ENCODE measurements around the gene FRMD5. TPM values are rescaled to one million over a fixed set of nuclear protein-coding genes. Genes with fewer than 3 reads are reported as not detected.

Gene FRMD5
- total RNA-seq, 1 donor from 2014 or later = not detected

GRCh38 chr15:43911235-43911781 lies 283.8 kb downstream of the FRMD5 start:
- H3K9me3 ChIP-seq = no peaks in the 10 kb centered on the region
- no peak for DNase-seq (ENCODE audit: low spot score in 2 of 2)

GRCh38 chr15:43908516-43909050 lies 286.5 kb downstream of the FRMD5 start:
- Histone ChIP-seq H3K27me3 (no peaks in the 10 kb centered on the region), H3K4me1 (peaks cover 4 to 13% of the 10 kb centered on the region in 2 donors), H3K4me3 (no peak overlapping the region), H3K36me3 (no peaks in the 10 kb centered on the region), H3K9me3 (no peaks in the 10 kb centered on the region), H3K27ac (no peak overlapping the region)
- intact Hi-C loops (cut with DNase I) = no loop called here
- DNase-seq (ENCODE audit: low spot score in 2 of 2) = no peak
- TF ChIP-seq CTCF (IDR thresholded peaks at IDR 0.05) = no peak

More at GRCh38 chr15:43911235-43911781, 283.8 kb downstream of the FRMD5 start:
- Histone ChIP-seq H3K27ac (no peak overlapping the region), H3K36me3 (no peaks in the 10 kb centered on the region), H3K27me3 (no peaks in the 10 kb centered on the region), H3K4me1 (peaks cover 4 to 14% of the 10 kb centered on the region in 2 donors), H3K4me3 (no peak overlapping the region)
- intact Hi-C loops (cut with DNase I) = no loop called here
- TF ChIP-seq CTCF (IDR thresholded peaks at IDR 0.05) = no peak

GRCh38 chr15:43905755-43906154 lies 289.3 kb downstream of the FRMD5 start:
- Histone ChIP-seq H3K27ac (no peak overlapping the region), H3K4me3 (no peak overlapping the region), H3K9me3 (no peaks in the 10 kb centered on the region), H3K36me3 (no peaks in the 10 kb centered on the region), H3K4me1 (no peaks in the 10 kb centered on the region), H3K27me3 (no peaks in the 10 kb centered on the region)
- no peak for TF ChIP-seq CTCF (IDR thresholded peaks at IDR 0.05)
- DNase-seq (ENCODE audit: low spot score in 2 of 2) = no peak
- intact Hi-C loops (cut with DNase I) = loop anchor here (2.0 kb wide), 1 partner anchor 311 kb away; no protein-coding TSS in a partner anchor

GRCh38 chr15:43903864-43904290 lies 291.2 kb downstream of the FRMD5 start:
- TF ChIP-seq CTCF (IDR thresholded peaks at IDR 0.05) = peak; percentile 67 to 90 (median 79)
- Histone ChIP-seq H3K36me3 (no peaks in the 10 kb centered on the region), H3K4me1 (no peaks in the 10 kb centered on the region), H3K27me3 (no peaks in the 10 kb centered on the region), H3K27ac (no peak overlapping the region), H3K9me3 (no peaks in the 10 kb centered on the region), H3K4me3 (no peak overlapping the region)
- intact Hi-C loops (cut with DNase I) = loop anchor here (1.0 kb wide), 1 partner anchor 162 kb away; no protein-coding TSS in a partner anchor
- DNase-seq (ENCODE audit: low spot score in 2 of 2) = peak in 1 of 2 donors; percentile 69

- no peak for DNase-seq (ENCODE audit: low spot score in 2 of 2)
- no peak for TF ChIP-seq CTCF (IDR thresholded peaks at IDR 0.05)
- intact Hi-C loops (cut with DNase I) = no loop called here
These were observed 293.6 kb downstream of the FRMD5 start for GRCh38 chr15:43901495-43901894.

More at GRCh38 chr15:43901495-43901894, 293.6 kb downstream of the FRMD5 start:
- Histone ChIP-seq H3K9me3 (no peaks in the 10 kb centered on the region), H3K4me3 (no peak overlapping the region), H3K27ac (no peak overlapping the region), H3K36me3 (no peaks in the 10 kb centered on the region), H3K4me1 (no peaks in the 10 kb centered on the region), H3K27me3 (no peaks in the 10 kb centered on the region)

Measured in ascending aorta (tissue), 2 donors.